Suppressor macrophage treated with lipopolysaccharide for 4 hours (primary cell): Measurements from ENCODE around the gene MESD.

Source experiments
- DNase-seq: peaks from one replicate; pipeline ENCODE4 v3.0.0-alpha.2; 2020

MESD gene

GRCh38 chr15:80989518-80990478, at the start of gene MESD:
TSS of gene MESD (minus strand) at chr15:80989819. CDS start at chr15:80989791, 28 bp downstream.
- DNase-seq = peak; percentile 99

- peak; percentile 9 for DNase-seq
These were observed 49.5 kb upstream of the MESD start for GRCh38 chr15:81038975-81039607.

GRCh38 chr15:81037952-81038743, 48.5 kb upstream of the MESD start:
- no peak for DNase-seq

GRCh38 chr15:81033508-81033907, 43.9 kb upstream of the MESD start:
- DNase-seq = no peak

- no peak for DNase-seq
These were observed 43.2 kb upstream of the MESD start for GRCh38 chr15:81032818-81033217.

- DNase-seq = no peak
These were observed 42.7 kb upstream of the MESD start for GRCh38 chr15:81032355-81032754.

- no peak for DNase-seq
These were observed 41.6 kb upstream of the MESD start for GRCh38 chr15:81031203-81031602.

GRCh38 chr15:81030301-81030750, 40.7 kb upstream of the MESD start:
- DNase-seq = peak; percentile 80

- DNase-seq = peak; percentile 68
These were observed 40.0 kb upstream of the MESD start for GRCh38 chr15:81029414-81030300.

GRCh38 chr15:81026836-81027599, 37.4 kb upstream of the MESD start:
- peak; percentile 45 for DNase-seq

- no peak for DNase-seq
These were observed 36.2 kb upstream of the MESD start for GRCh38 chr15:81025721-81026370.

GRCh38 chr15:81024936-81025335, 35.3 kb upstream of the MESD start:
- DNase-seq = peak; percentile 56

- peak; percentile 58 for DNase-seq
These were observed 34.8 kb upstream of the MESD start for GRCh38 chr15:81024265-81024872.

GRCh38 chr15:81023483-81024264, 34.1 kb upstream of the MESD start:
- DNase-seq = peak; percentile 98

- no peak for DNase-seq
These were observed 31.7 kb upstream of the MESD start for GRCh38 chr15:81021321-81021720.

GRCh38 chr15:81018197-81018596, 28.6 kb upstream of the MESD start:
- DNase-seq = no peak

- DNase-seq = peak; percentile 29
These were observed 27.0 kb upstream of the MESD start for GRCh38 chr15:81016489-81017068.

GRCh38 chr15:81015621-81016488, 26.2 kb upstream of the MESD start:
- DNase-seq = no peak
